HG03442 (cell line): ENCODE results near the gene KIAA0753.

ENCODE experiments used
- ATAC-seq: cut with Tn5 transposase; IDR thresholded peaks from one replicate; pipeline ENCODE4 v1.9.1; 2021; ENCODE audit warnings: mild to moderate bottlenecking, moderate library complexity; ENCODE audit not compliant: unreplicated experiment

The KIAA0753 gene

DNA sequence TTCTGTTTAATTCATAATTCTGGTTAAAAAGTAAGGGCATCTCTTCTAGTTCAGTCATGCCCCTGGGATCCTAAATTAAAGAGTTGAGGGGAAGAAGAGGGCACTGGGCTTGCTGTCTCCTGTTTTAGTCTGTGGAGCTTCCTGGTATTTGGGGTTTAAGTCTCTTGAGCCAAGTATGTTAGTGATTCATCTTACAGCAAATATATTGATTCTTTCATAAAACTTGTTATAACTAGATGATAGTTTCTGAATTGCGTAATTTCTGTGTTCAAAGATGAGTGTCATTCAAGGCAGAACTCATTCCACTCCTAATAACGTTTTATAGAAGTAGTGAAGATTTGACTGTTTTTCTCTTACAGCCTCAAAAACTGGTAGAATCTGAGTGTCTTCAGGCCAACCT, 2.1 kb upstream of the KIAA0753 start:
- ATAC-seq = no peak

DNA sequence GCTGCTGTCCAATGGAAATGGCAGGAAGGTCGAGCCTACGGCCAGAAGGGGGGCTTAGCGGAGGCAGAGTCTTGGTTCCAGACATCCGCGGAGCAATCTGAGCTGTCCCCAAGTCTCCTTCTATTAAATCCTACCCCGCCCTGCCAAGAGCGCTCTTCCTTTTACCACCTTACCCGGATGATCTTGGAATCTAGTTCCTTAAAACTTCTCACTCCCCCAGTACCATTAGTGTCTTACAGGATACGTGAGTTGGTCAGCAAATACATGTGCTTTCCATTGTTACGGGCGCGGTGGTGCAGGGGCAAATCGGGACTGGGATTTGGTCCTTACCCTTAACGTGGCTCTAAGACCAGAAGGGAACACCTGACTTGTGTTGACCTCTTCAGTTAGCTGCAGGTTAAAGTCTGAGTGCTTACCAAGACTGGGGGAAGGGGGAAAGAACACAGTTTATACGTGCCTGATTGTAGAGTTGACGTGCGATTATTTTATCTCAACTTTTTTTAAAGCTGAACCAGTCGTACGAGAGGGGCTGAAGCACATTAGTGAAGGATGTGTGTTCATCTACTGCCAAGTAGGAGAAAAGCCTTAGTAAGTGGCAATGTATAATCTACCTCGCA, 844 bp upstream of the KIAA0753 start:
- ATAC-seq = peak; percentile 16

DNA sequence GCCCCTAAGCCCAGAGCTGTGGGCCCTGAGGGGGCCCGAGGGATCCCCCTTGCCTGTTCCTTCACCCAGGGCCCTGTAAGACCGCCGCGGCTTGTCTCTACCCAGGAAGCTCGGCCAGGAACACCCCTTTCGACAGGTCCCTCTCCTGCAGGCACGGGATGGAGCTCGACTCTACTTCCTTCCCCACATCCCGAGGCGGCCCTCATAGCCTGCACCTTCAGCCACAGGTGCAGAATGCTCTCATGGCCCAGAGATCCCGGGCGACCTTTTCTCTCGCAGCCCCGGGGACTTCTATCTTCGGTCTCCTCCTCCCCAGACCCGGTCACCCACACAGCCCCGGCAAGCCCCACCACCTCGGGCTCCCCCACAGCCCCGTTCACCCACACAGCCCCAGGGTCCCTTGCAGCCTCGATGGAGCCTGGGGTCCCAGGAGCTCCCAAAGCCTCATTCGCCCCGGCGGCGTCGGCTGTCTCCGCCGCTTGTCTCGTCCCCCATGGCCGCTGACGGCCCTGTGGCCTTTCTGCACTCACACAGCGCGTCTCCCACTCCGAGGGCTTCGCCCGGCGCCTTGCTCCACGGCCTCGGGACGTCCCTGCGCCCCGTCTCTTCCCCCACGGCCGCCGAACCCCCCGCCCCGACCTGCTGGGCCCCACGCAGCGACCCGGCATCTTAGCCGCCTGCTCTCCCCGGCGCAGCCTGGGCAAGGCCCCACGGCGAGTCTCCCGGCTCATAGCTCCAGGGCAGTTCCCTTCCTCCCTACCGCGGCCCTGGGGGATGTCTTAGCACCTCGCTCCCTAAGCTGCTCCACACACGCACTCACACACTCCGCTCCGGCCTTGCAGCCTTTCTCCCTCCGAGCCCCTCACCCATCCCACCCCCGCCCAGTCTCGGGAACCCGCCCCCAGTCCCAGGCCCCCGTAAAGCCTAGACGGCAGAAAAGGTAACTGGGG, 650 bp downstream of the KIAA0753 start:
- ATAC-seq = no peak

DNA sequence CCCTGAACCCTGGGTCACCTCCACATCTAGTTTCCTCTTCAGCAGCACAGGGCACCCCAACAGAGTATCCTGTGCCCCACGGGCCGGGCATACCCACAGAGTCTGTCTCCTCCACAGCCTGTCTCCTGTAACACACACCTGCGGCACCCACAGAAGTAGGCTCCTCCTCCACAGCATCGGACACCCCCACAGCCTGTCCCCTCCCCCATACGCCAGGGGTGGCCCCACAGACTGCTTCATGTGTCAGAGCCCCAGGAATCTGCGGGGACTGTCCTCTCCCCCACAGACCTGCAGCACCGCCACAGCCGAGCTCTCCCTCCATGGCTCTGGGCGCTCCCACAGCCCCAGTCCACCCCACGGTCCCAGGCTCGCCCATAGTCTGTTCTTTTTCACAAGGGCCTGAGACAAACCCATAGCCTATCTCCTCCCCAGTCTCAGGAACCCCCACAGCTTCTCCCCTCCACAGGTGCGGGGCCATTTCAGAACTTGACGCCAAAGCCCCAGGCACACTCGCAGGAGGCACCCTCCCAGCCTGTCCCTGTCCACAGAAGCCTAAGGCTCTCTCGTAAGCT, 1.4 kb downstream of the KIAA0753 start:
- no peak for ATAC-seq

DNA sequence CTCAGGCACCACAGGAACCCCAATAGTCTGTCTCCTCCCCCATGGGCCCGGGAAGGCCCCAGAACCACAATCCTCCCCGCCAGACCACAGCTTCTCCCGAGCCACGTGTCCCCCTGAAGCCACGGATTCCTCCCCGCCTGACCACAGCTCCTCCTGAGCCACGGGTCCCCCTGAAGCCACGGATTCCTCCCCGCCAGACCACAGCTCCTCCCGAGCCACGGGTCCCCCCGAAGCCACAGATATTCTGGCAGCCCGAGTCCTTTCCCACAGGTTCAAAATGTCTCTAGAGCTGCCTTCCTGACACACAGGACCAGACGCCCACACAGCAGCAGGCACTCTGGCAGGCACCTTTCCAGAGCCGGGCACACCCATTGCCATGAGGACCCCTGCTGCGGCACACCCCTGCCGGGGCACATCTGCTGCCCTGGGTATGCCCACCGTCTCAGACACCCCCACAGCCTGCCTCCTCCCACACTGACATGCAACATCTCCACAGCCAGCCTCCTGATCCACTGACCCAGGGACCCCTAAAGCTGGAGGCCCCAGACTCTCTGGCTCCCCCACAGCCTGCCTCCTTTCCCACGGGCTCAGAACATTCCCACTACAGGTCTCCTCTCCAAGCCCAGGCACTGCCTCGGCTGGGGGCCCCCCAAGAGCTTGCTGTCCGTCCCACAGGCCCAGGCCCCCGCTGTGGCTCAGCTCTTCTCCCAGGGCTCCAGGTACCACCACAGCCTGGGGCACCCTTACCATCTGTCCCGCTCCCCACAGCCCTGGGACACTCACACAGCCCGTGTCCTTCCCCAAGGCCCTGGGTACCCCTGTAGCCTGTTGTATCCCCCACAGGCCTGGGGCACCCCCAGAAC, 2.2 kb downstream of the KIAA0753 start:
- ATAC-seq = no peak

DNA sequence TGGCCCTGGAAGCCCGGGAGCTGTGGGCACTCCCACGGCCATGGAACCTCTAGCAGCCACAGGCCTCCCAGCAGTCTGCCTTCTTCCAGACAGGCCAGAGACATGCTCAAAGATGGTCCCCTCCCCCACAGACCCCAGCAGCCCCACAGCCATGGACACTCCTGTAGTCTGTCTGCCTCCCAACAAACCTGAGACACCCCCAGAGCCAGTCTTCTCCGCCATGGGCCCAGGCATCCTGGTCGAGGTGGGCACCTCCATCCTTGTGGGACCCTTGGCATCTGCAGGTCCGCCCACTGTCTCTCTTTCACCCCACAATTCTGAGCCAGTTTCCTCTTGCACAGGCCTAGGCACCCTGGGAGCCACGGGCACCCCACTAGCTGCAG, 3.1 kb downstream of the KIAA0753 start:
- ATAC-seq = no peak

DNA sequence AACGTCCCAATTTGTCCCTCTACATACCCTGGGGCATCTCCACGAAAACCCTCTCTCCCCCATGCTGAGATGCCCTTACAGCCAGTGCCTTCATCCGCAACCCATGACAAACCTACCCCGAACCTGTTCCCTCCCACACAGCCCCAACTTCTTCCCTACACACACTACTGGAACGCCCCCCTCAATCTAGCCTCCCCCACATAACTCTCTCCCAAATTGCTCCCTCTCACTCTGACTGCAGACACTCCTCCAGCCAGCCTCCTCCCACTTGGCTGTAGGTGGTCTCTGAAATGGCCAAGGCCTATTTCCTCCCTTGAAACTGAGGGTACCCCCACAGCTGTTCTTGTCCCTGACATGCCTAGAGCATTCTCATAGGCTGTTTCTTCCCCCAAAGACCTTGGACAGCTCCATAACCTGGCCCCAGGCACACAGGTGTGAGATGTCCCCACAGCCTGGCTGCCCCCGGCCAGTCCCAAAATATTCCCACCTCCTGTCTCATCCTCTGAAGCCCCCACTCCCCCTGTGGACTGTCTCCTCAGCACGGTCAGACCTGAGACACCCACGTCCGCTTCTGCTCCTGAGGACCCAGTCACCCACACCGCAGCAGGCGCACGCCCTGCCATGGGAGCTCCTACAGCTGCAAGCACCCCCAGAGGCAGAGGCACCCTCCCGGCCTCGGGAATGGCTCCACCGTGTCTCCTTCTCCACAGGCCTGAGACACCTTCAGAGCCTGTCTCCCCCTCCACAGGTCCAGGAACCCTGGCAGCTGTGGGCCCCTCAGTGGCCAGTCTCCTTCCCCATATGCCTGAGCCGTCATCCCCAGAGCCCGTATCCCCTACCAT, 3.7 kb downstream of the KIAA0753 start:
- no peak for ATAC-seq

DNA sequence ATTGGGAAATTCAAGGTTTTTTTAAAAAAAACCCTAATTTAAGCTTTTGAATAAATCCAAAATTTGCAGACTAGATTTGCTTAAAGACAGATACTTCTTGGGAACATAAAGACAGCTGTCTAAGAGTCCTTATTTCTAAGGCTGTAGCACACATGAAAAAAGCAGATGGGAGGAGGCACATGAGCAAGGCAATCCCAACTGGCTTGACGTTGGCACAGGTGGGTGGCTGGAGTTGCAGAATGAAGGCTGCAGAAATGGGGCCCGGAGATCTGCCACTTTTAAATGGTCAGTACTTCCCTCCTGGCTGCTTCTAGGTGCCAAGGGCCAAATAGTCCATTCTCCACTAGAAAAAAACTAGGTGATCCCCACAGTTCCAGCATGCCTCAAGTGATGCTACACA, 4.4 kb downstream of the KIAA0753 start:
- ATAC-seq = no peak

DNA sequence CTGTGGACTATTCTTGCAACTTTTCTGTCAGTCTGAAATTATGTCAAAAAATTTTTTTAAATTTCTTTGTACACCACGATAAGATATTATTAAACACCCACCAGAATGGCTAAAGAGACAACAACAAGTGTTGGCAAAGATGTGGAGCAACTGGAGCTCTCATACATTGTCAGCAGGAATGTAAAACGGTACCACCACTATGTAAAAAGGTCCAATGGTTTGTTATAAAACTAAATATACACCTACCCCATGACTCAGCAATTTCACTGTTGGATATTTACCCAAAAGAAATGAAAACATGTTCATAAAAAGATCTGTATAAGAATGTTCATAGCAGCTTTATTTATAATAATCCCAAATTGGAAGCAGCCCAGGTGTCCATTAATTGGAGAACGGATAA, 7.2 kb downstream of the KIAA0753 start:
- no peak for ATAC-seq

DNA sequence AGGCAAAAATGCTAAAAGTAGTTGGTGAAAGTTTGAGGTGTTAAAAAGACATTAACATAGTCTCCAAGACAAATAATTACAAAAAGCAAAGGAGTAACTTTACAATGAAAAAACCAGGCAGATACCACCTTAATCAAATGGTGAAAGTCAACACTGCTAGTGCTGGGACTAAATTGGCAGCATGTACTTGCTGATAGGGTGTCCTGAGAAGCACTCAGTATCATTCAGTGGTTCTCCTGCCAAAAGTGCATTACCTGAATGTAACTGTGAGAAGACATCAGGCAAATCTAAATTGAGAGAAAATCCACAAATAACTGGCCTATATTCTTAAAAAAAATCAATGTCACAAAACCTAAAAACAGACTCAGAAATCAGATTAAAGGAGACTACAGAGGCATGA, 8.0 kb downstream of the KIAA0753 start:
- ATAC-seq = no peak

DNA sequence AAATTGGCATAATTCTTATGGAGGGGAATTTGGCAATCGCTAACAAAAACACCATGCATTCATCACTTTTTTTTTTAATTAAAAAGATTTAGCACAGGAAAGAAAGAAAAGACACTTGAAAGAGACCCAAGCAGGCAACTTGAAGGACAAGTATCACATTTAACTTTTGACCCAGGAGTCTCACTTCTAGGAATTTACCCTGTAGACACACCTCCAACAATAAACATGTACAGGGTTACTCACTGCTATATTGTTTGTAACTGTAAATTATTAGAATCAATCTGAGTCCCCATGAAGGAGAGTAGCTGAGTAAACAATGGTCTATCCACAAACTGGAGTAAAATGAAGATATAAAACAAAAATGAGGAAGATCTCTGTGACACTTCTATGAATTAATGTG, 10.1 kb downstream of the KIAA0753 start:
- ATAC-seq = no peak

DNA sequence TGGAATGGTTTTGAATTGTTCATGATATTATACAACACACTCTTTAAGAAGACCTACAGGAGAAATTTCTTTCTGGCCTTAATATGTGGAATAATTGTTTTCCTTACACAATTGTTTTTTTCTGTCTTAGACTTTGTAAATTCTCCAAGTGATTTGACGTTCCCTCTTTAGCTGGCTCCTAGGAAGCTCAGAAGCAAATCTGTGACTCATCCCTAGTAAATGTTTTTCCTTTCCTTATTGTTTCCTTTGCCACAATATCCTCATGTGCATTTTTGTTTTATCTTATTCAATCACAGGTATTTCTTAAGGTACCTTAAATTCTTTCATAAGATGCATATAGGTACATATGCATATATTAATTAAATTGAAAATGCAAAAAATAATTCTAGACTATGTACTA, 13.5 kb downstream of the KIAA0753 start:
- ATAC-seq = no peak

DNA sequence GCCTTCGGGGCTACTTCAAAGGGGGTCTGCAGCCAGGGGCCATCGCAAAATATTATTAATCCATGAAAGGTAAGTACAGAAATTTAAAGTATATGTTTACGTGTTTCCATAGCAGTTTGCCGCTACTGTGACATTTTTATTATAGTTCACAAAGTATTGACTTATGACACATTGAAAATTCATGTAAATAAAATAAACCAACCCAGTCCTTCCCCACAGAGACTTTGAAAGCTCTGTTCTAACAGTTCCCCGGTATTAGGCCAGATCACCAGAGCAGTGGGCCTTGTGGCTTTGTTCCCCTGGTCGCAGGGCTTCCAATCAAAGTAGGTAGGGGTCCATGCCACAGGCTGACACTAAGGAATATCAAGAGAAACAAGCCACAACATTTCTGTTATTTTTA, 13.9 kb downstream of the KIAA0753 start:
- no peak for ATAC-seq

DNA sequence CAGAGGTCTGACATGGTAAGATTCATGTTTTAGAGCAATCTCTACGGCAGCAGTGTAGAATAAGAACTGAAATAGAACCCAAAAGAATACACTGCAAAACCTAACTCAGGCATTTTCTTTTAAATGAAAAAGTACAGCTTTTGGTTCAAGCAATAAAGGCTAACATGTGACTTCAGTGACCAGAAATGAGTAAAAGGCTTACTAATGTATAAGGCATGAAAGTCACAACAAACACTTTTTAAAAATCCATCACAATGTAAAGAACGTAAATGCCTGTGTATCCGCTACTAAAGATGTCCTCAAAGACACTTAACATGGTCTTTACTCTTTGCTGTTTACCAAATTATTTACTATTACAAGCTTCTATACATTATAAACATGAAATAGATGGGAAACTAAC, 16.6 kb downstream of the KIAA0753 start:
- no peak for ATAC-seq

DNA sequence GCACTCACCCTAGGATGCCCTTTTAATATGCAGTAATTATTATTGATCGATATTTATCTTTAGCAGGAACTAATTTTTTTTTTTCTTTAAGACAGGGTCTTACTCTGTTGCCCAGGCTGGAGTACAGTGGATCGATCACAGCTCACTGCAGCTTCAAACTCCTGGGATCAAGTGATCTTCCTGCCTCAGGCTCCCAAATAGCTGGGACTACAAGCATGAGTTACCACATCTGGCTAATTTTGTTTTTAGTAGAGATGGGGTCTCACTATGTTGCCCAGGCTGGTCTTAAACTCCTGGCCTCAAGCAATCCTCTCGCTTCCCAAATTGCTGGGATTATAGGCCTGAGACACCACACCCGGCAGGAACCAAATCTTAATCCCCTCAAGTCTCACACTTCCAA, 29.3 kb downstream of the KIAA0753 start:
- no peak for ATAC-seq

DNA sequence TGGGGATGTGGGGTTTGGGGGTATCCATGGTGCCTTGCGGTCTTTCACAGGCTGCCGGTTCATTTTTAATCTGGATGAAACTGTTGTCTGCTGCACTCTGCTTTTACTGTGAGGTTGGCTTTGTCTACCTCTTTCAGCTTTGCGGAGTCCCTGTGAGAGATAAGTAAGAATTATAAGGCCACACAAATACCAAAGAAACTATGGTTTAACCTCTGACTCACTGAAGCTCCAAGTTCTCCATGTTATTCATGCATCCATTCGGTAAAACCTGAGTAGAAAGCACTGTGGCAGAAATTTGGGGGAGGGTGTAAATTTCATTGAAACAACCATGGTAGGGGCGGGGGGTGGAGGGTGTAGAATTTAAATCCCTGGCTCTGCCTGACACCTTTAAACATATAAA, 30.5 kb downstream of the KIAA0753 start:
- ATAC-seq = no peak

DNA sequence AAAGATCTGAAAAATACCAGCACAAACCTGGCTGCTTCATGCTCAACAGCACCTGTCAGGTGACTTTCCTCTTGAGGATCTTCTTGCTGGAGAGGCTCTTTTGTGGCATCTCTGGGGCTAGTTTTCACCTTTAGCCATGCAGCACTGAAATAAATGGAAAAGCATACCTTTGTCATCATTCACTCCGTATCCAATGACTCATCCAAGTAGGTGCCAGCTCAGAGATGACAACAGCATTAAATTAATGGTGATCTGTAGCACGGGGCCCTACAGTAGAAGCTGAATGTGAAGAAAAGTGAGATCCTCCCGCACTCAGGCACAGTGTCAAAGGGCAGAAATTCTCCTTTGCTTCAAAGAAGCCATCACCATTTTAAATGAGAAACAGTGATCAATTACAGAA, 32.2 kb downstream of the KIAA0753 start:
- ATAC-seq = no peak

DNA sequence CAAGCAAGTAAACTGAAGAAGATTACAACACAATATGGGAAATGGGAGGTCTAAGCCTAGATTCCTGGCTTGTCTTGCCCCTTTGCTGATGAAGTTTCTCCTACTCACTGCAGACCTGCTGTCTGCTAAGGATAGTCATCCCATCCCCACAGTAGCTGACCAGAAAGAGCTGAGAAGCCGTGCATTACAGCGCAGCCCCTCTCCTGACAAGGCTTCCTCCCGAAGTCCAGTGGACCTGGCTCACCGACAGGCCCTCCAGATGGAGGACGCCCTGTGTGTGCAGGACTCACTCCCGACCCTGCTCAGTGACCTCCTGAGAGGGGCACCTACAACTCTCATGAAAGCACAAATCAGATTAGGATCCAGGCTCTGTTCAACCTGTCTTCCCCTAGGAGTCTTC, 35.4 kb downstream of the KIAA0753 start:
- ATAC-seq = no peak

DNA sequence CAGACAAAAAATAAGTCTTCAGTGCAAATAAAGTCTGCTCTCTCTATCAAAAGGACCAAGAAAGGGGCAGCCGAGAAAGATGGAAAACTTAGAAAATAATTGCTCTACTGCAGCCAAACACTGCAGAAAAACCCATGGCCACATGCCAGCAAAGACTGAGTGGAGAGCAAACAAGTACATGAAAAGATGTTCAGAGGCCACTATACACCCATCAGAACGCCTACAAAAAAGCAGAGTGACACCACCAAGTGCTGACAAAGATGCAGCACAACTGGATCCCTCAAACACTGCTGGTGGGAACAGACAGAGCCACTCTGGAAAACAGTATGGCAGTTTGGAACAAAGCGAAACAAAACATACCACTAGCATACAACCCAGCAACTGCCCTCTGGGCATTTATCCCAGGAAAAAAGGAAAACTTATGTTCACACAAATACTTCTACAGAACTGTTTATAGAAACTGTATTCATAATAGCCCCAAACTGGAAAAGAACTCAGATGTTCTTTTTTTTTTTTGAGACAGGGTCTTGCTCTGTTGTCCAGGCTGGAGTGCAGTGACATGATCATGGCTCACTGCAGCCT, 36.7 kb downstream of the KIAA0753 start:
- no peak for ATAC-seq

DNA sequence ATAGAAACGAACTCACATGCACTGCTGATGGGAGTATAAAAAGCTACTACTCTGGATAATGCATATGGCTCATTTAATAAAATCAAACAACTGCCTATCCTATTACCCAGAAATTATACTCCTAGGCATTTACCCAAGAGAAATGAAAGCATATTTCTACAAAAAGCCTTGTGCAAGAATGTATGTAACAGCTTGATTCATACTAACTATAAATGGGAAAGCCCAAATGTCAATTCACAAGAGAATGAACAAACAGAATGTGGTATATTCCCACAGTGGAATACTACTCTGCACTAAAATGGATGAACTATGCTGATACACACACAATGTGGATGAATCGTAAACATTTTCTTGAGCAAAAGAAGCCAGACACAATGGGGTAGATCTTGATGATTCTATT, 38.4 kb downstream of the KIAA0753 start:
- no peak for ATAC-seq
